SHP77 (cell line): ENCODE measurements around the gene OXT.

Source experiments
- DNase-seq, 2 experiments: peaks; one replicate each; lab custom pipeline; 2025; lab: John Stamatoyannopoulos, UW

Gene OXT

DNA sequence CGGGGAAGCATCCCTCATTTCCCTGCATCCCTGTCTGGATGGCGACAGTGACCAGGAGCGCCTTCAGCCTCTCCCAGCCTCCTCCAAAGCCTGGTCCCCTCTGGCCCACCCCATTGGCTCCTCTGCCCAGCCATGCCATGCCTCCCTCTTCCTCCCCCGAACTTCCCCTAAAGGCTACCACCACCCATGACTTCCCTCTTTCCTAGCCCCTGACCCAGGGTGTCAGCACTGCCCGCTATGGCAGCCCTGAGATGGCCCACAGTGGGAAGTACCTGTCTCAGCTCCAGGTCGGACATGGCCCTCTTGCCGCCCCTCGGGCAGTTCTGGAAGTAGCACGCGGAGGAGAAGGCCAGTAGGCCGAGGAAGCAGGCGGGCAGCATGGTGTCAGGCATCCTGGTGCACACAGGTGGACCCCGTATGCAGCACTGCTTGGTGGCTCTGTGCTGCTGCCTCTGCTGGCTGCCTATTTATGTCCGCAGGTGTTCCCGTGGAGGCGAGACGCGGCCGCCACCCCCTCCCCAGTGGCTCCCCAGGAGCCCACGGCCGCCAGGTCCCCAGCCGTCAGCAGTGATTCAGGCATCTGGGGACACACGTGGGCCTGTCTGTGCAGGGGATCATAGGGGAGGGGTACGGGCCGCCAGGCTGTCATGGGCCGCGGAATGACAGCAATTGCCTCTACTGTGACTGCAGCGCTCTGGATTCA, 13.0 kb downstream of the OXT start, which contains the start of gene AVP:
Gene AVP (minus strand): TSS at position 442 of the 703 bp plus-strand sequence. CDS start 50 bp downstream, at position 392.
- DNase-seq, result no peak

DNA sequence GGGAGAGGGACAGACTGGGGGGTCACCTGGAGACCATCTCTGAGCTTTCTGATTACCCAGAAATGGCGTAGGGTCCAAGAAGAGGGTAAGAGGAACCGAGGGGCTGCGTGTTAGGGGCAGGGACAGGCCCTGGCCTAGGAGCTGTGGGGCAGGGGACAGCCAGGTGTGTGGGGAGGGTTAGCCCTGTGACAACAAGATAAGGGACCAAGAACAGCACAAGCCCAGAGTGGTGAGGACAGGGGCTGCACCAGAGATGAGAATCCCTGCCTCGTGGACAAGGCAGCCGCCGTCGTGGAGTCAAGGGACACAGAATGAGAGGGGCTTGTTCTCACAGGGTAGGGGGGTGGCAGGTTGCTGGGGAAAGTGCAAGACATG, 13.6 kb downstream of the OXT start:
- DNase-seq, result no peak

DNA sequence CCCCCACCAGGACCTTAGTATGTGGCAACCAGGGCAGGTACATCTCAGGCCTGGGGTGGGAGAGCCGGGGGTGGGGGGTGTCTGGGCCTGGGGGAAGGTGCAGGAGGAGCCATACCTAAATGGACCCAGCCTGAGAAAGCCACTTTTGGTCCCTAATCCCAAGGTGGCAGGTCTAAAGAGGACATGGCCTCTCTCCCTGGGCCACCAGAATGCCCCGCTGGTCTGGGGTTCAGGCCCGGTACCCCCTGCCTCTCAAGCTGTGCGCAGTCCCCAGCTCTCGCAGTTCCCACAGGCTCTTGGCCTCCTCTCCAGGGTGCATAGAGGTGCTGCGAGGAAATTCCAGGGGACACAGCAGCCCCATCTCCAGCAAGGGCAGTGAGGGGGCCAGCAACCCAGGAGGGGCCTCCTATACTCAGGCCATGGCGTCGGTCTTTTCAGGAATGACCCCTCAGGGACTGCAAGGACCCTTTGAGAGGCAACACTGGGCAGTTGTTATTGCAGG, 14.2 kb downstream of the OXT start:
- DNase-seq, result no peak

DNA sequence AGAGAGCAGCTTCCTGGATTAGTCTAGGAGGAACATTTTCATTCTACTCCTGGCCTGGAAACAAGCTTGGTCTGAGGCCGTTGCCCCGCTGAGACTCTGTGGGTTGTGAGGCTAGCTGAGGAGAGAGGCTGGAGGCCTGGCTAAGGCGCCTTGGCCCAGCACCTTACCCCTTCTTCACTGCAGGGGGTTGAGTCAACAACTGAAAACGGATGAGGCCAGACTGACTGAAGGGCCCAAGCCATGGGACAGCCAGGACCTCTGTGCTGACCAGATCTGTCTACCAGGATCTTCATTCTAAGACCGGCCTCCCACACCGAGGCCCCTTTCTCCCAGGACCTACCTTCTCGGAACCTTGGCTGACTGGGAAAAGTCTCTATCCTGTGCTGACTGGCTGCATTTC, 16.6 kb downstream of the OXT start:
- no peak for DNase-seq

DNA sequence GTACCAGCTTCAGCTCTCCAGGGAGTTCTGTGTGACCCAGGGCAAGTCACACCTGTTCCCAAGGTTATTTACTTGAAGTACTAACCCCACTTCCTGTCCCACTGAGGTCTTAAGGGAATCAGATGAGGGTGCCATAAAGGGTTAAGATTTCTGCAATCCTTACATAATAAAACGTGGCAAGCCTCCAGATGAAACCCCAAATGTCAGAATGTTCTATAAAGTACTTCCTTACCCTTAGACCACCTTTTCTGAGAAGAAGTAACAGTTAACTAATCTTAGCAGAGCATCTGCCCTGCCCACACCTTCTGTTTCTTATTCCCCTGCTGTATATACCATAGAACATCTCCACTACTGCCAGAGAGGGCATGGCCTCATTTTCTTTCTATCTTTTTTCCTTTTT, 19.1 kb downstream of the OXT start:
- DNase-seq, result no peak

DNA sequence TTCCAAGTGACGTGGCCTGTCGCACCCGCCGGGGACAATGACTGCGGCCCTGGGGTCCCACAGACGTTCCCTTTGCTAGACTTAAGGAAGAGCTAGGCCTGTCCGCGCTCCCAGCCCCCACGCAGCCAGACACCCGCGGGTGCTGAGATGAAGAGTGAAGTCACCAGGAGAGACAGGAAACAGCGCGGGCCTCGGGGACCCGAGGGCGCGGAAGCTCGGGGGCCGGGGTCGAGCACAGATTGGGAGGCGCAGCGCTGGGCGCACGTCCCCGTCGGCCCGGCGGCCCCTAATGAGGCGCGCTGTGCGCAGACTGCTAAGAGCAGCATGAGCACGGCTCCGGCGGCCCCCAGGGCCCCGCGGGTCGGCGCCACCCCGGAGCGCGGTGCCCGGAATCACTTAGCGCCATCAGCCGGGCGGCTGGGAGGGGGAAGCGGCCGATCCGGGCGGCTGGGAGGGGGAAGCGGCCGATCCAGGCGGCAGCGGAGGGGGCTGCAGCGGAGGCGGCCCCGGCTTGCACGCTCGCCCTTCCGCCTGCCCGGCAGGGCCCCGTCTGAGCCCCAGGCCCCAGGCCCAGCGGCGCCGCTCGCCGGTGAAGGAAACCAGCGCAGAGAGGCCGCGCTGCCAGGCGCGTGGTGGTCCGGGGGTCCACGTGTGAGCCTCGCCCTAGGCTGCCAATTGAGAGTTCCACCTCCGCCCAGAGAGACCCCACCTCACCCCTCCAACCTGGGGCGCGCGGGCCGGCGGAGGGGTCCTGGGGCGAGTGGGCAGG, 21.4 kb downstream of the OXT start:
- no peak for DNase-seq

DNA sequence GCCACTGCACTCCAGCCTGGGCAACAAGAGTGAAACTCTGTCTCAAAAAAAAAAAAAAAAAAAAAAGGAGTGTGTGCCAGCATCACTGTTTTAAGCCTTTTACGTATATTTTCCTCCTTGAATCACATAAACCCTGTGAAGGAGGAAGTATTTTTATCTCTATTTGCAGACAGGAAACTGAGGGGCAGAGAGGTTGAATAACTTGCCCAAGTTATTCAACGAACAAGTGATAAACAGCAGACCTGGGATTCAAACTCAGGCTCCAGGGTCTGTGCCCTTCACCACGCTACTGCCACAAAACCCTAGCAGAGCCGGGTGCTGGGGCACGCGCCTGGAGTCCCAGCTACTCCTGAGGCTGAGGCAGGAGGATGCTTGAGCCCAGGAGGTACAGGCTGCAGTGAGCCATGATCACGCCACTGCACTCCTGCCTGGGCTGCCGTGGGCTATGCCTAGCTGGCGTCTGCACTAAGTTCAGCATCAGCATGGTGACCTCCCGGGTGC, 22.5 kb downstream of the OXT start:
- DNase-seq, result no peak

DNA sequence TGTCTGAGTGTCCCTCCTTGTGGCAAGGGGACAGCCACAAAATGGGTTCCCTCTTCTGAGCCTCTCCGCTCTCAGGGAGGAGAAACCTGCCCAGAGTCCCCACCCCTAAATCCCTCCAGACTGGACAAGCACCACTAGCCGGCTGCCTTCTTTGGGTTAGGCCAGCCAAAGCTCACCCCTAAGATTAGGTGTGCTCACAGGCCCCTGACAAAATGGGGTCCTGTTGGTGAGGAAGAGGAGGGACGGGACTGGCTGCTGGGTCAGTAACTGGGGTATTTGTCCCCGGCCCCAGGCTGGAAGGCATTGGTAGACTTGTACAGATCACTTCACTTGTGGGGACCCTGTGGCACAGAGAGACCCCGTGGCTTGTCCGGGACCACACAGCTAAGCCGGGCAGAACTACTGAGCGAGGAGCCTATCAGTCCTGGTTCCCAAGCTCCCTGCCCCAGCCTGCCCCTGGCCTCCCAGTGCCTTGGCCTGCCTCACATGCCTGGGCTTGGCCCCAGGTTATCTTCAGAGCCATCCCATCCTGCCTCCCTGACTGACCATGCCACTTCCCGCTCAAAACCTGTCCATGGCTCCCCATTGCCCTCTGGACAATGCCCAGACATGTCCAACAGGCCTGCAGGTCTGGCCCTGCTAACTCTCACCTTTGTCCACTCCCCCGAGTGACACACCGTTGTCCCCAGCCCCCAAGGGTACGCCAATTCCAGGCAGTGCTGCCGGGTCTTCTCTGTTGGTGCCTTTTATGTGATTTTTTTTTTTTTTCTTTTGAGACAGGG, 23.6 kb downstream of the OXT start:
- no peak for DNase-seq

DNA sequence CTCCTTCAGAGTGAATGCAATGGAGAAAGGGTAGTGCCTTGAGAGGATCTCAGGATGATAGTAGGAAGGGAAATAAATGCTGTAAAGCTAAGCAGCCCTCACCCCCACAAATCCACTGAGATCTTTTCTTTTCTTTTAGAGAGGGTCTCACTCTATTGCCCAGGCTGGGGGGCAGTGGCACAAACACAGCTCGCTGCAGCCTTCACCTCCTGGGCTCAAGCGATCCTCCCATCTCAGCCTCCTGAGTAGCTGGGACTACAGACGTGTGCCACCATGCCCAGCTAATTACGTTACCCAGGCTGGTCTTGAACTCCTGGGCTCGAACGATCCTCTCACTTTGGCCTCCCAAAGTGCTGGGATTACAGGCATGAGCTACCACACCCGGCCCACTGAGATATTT, 29.1 kb downstream of the OXT start:
- DNase-seq, result no peak

DNA sequence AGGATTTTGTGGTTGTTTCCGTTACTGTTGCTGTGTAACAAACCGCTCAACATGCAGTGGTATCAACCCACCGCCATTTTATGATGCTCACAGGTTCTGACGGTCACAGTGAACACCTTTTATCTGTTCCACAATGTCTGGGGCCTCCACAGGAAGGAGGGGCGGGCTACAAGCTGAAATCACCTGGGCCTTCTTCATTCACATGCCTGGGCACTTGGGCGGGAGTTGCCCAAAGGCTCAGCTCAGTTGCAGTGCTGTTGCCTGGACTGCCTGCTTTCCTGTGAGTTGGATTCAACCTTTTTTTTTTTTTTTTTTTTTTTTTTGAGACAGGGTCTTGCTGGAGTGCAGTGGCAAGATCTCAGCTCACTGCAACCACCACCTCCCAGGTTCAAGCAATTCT, 29.8 kb downstream of the OXT start:
- DNase-seq, result no peak

DNA sequence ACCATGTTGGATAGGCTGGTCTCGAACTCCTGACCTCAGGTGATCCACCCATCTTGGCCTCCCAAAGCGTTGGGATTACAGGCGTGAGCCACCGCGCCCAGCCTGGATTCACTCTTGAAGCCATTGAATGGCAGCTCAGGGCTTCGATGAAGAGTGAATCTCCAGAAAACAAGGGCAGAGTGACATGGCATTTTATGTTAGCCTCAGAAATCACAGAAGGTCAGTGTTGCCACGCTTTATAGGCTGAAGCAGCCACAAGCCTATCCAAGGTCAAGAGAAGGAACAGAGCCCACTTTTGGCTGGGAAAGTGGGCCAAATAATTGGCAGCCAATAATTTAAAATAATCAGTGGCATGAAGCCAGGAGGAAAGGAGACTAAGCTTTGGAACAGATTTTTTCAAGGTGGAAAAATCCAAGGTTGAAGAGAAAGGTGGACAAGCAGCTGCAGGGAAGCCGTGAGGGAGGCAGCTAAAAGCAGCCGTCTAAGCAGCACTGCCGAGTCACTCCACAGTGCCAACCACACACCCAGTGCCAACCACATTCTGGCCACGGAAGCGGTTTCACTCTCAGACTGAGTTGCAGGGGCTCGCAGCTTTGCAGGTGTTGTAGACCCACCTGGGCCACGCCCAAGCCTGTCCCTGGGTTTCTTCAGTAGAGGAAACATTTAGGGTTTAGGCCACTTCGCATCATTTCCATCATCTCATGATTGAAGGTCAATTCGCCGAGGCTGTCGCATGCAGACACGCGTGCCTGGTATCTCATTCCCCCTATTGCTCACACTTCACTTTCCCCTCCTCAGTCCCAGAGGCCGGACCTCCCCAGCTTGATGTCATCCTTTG, 30.5 kb downstream of the OXT start:
- DNase-seq, result no peak

DNA sequence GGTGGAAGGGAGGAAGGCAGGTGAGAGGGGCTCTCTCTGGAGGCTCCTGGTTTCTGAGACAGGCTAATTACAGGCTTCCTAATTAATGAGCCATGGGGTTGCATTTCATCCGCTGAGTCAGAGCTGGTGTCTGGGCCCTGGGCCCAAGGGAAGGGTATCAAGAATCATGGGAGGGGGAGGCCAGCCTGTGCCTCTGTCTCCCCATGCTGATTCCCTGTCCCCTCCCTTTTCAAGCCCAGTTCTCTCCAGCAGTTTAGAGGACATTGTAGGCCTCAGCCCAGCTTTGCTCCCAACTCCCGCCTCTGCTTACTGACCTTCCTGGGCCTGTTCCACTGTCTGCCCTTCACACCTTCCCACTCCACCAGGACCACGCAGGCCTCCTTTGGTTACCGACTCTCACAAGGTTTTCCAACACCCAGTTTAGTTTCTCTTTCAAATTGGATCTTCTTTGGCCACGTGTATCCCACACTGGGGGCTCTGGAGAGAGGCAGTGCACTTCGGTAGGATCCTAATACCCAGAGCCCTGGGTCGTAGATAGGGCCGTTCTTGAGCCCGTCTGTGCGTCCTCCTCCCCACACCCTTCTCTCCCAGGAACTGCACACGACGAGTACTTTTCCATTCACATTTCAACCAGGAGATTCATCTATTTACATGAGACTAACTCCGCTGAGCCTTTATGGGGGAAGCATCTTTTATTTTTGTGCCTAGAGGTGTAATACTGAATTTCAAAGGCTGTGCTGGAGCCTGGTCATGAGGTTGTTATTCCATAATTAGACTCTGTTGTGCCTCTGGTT, 31.4 kb downstream of the OXT start:
- no peak for DNase-seq

DNA sequence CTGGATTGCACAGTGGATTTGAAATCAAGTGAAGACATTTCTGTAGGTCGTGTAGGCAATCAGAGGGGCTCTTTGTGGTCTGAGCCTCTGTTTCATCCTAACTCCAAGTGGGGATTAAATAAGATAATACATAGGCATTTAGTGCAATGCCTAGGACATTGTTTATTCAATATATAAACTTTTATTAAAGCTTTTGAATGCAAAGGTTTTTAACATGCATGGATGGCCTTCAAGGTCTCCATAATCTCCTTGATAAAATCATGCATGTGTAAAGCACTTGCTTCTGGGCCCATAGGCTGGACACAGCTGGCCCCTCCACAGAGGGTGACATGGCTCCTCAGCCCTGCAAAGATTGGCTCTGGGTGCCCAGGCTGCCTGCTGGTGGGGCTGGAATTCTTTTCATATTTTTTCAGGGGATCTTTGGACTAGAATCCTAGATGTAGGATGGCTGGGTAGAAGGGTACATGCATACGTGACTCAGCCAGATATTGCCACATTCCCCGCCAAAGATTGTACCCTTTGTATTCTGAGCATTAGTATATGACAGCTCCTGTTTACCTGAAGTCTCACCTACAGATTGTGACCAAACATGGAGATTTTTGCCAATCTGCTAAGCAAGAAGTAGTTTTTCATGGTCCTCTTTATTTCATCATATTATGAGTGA, 32.1 kb downstream of the OXT start:
- DNase-seq, result no peak

DNA sequence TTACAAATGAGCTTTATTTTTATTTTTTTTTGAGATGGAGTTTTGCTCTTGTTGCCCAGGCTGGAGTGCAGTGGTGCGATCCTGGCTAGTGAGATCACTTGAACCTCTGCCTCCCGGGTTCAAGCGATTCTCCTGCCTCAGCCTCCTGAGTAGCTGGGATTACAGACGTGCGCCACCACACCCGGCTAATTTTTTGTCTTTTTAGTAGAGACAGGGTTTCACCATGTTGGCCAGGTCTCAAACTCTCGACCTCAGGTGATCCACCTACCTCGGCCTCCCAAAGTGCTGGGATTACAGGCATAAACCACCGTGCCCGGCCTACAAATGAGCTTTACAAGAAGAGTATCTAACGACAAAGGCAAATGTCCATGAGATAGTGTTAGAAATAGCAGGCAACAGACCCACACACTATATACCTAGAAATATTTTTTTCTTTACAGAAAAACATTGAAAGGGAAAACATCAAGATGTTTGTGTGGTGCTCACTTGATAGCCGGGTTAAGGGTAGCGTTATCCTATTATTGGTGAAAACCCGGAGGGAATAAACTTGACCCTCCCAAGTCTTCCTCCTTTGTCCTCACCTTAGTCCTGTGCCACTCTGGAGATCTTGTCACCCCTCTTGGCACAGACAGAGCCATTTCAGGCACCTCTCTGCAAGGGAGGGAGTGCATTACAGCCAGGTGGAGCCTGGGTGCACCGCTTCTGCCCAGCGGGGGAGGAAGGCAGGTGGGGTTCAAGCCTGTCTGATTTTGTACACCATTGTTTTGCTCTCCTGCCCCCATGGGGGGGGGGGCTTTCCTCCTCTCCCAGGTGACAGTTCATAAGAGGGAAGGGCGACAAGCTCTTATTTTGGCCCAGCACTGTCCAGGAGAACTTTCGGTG, 34.1 kb downstream of the OXT start:
- DNase-seq, result no peak

DNA sequence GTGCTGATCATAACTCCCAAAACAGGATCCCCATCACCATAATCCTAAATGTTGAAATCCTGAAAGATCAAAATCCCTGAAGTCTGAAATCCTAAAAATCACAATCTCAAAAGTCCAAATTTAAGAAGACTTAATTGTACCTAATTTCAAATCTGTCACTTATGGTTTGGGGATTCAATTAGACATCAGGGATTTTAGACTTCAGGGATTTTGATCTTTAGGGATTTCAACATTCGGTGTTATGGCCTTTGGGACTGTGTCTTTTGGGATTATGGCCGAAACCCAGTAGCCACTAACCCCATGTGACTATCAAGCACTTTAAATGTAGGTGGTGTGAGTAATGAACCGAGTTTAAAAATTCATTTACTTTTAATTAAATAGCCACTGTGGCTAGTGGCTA, 34.8 kb downstream of the OXT start:
- DNase-seq, result no peak

DNA sequence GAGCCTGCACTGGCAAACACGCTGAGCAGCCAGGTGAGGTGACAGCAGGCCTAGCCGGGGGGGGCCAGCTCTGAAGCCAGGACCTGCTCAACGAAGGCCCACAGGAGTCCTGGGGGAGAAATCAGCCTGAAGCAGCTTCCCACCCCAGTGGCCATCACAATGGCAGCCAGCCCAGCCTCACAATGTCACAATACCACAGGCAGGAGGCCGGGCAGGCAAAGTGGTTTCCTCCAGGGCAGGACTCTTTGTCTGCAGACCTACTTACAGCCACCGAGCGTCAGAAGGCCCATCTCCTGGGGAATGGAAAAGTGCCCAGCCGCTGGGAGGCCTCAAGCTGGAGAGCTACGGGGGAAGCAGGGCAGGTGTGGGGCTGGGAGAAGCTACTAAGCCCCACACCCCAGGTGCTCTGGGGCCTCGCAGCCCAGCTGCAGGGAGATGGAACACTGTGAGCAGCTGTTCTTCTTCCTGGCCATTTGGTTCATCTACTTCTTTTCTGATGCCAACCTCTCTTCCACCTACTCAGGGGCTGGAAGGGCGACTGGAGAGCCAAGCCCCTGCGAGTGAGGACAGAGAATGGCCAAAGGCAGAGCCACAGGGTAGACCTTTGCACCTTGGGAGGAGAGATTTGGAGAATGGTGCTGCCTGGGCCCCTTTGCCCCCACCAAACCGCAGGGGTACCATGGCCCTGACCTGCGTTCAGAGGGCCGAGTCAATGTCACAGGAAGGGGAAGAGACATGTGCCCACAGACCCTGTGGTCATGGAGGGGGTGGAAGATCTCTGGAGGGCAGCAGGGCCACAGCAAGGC, 35.4 kb downstream of the OXT start:
- peak; percentile 30 to 51 for DNase-seq

DNA sequence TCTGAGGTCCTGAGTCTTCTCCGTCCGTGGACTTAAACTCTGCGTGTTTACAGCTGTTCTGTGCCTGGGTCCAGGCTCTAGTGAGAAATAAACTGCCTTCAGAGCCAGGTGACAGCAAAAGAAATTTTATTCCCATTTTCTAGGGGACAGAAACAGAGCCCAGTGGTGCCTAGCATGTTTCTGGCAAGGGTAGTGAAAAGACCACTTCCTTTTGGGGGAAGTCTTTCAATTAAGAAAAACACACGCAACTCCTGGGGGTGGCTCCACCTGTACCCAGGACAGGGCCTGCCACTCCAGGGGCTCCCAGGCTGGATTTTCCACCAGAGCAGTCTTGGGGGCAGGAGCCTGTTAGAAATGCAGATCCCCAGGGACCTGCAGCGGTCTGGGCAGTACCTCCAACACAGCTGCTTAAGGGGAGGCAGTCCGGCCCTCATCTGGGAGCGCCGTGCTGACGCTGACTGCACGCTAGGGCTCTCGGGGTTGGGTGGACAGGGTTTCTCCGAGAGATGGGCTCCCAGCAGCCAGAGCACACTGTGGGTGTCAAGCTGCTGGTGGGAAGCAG, 36.1 kb downstream of the OXT start:
- no peak for DNase-seq
